Measurements from ENCODE around the gene GPBP1L1. TPM values are rescaled to one million over a fixed set of nuclear protein-coding genes. Genes with fewer than 3 reads are reported as not detected.

Gene GPBP1L1
- total RNA-seq, 1 donor from 2014 or later, result 80.7 TPM

GRCh38 chr1:45629035-45629434, 57.3 kb downstream of the GPBP1L1 start:
- Histone ChIP-seq H3K4me3 (no peak overlapping the region), H3K36me3 (peaks cover 93% of the 10 kb centered on the region), H3K27me3 (ENCODE audit: low read depth) (no peaks in the 10 kb centered on the region), H3K4me1 (no peaks in the 10 kb centered on the region), H3K9me3 (replicated peaks) (no peaks in the 10 kb centered on the region), H3K27ac (replicated peaks) (peak overlapping the region; percentile 14)
- no peak for TF ChIP-seq CTCF (IDR thresholded peaks at IDR 0.05; ENCODE audit: borderline replicate concordance)
- intact Hi-C loops (cut with micrococcal nuclease), result no loop called here
- no peak for DNase-seq

GRCh38 chr1:45623972-45624371, 62.4 kb downstream of the GPBP1L1 start, which contains the start of gene CCDC17:
Gene CCDC17 (minus strand): TSS chr1:45624054. CDS start chr1:45623909, 145 bp downstream.
- Histone ChIP-seq H3K4me3 (peak within 1 kb of the TSS; percentile 49), H3K27me3 (ENCODE audit: low read depth) (no peaks in the 10 kb centered on the region), H3K27ac (replicated peaks) (peak within 1 kb of the TSS; percentile 60), H3K4me1 (peaks cover 46% of the 10 kb centered on the region), H3K9me3 (replicated peaks) (no peaks in the 10 kb centered on the region), H3K36me3 (peaks cover 53% of the 10 kb centered on the region)
- TF ChIP-seq CTCF (IDR thresholded peaks at IDR 0.05; ENCODE audit: borderline replicate concordance), result no peak
- intact Hi-C loops (cut with micrococcal nuclease), result no loop called here
- DNase-seq, result no peak

GRCh38 chr1:45622524-45623394, 63.6 kb downstream of the GPBP1L1 start:
- peak overlapping the region; percentile 60 for H3K27ac ChIP-seq (replicated peaks)
- H3K4me3 ChIP-seq, result peak overlapping the region; percentile 49
- intact Hi-C loops (cut with micrococcal nuclease), result no loop called here

GRCh38 chr1:45621895-45622523, 64.3 kb downstream of the GPBP1L1 start:
- intact Hi-C loops (cut with micrococcal nuclease), result no loop called here
- no peak for DNase-seq
- H3K36me3 ChIP-seq, result peaks cover 53% of the 10 kb centered on the region
- H3K4me1 ChIP-seq, result peaks cover 48% of the 10 kb centered on the region
- H3K27me3 ChIP-seq (ENCODE audit: low read depth), result no peaks in the 10 kb centered on the region
- H3K9me3 ChIP-seq (replicated peaks), result no peaks in the 10 kb centered on the region
- H3K27ac ChIP-seq (replicated peaks), result peak overlapping the region; percentile 60
- no peak for TF ChIP-seq CTCF (IDR thresholded peaks at IDR 0.05; ENCODE audit: borderline replicate concordance)
- peak overlapping the region; percentile 49 for H3K4me3 ChIP-seq

More at GRCh38 chr1:45622524-45623394, 63.6 kb downstream of the GPBP1L1 start:
- peak; percentile 29 for DNase-seq
- no peak for TF ChIP-seq CTCF (IDR thresholded peaks at IDR 0.05; ENCODE audit: borderline replicate concordance)
- Histone ChIP-seq H3K36me3 (peaks cover 53% of the 10 kb centered on the region), H3K9me3 (replicated peaks) (no peaks in the 10 kb centered on the region), H3K4me1 (peaks cover 48% of the 10 kb centered on the region), H3K27me3 (ENCODE audit: low read depth) (no peaks in the 10 kb centered on the region)

- Histone ChIP-seq H3K27me3 (ENCODE audit: low read depth) (no peaks in the 10 kb centered on the region), H3K9me3 (replicated peaks) (no peaks in the 10 kb centered on the region), H3K27ac (replicated peaks) (peak overlapping the region; percentile 60), H3K4me3 (no peak overlapping the region), H3K4me1 (peaks cover 48% of the 10 kb centered on the region), H3K36me3 (peaks cover 53% of the 10 kb centered on the region)
- intact Hi-C loops (cut with micrococcal nuclease), result no loop called here
- TF ChIP-seq CTCF (IDR thresholded peaks at IDR 0.05; ENCODE audit: borderline replicate concordance), result no peak
- no peak for DNase-seq
These were observed 64.9 kb downstream of the GPBP1L1 start for GRCh38 chr1:45621501-45621836.
